ENCODE results near the gene PRPF40A.

Gene PRPF40A

GRCh38 chr2:152613235-152613634, 104.0 kb downstream of the PRPF40A start:
- Histone ChIP-seq H3K9me2 (replicated peaks; ENCODE audit: low read depth, low read length) (no peaks in the 10 kb centered on the region), H3K9ac (ENCODE audit: low read depth, low read length, poor library complexity, severe bottlenecking) (no peak overlapping the region), H3K9me3 (ENCODE audit: insufficient read depth, low read depth, low read length) (no peaks in the 10 kb centered on the region), H3K4me2 (ENCODE audit: low read depth, low read length, poor library complexity, severe bottlenecking) (no peak overlapping the region), H3F3A (ENCODE audit: low read depth) (no peaks in the 10 kb centered on the region), H3K4me3 (ENCODE audit: low read length, poor library complexity, severe bottlenecking) (no peak overlapping the region), H3K79me2 (ENCODE audit: insufficient read depth, low read length) (no peaks in the 10 kb centered on the region), H4K20me1 (ENCODE audit: insufficient read depth, low read length, poor library complexity, severe bottlenecking) (no peaks in the 10 kb centered on the region), H3K4me1 (ENCODE audit: insufficient read depth, low read length, poor library complexity, severe bottlenecking) (peaks cover 10% of the 10 kb centered on the region), H3K36me3 (ENCODE audit: insufficient read depth, low read length) (no peaks in the 10 kb centered on the region), H3K27me3 (ENCODE audit: insufficient read depth, low read length, poor library complexity, severe bottlenecking) (no peaks in the 10 kb centered on the region), H2AFZ (ENCODE audit: low read length) (no peak overlapping the region)
- no peak for TF ChIP-seq EZH2phosphoT487 (IDR thresholded peaks at IDR 0.05; ENCODE audit: borderline replicate concordance)
- TF ChIP-seq CTCF (conservative IDR thresholded peaks at IDR 0.05; ENCODE audit: low read length) = no peak

- peak overlapping the region; percentile 61 for H3K4me3 ChIP-seq (ENCODE audit: low read length, poor library complexity, severe bottlenecking)
- H3K9me3 ChIP-seq (ENCODE audit: insufficient read depth, low read depth, low read length) = no peaks in the 10 kb centered on the region
- no peaks in the 10 kb centered on the region for H3K79me2 ChIP-seq (ENCODE audit: insufficient read depth, low read length)
- H3K9me2 ChIP-seq (replicated peaks; ENCODE audit: low read depth, low read length) = no peaks in the 10 kb centered on the region
- peak overlapping the region; percentile 20 for H3K9ac ChIP-seq (ENCODE audit: low read depth, low read length, poor library complexity, severe bottlenecking)
- no peaks in the 10 kb centered on the region for H3K27me3 ChIP-seq (ENCODE audit: insufficient read depth, low read length, poor library complexity, severe bottlenecking)
- H3K4me2 ChIP-seq (ENCODE audit: low read depth, low read length, poor library complexity, severe bottlenecking) = peak overlapping the region; percentile 80
- H3K36me3 ChIP-seq (ENCODE audit: insufficient read depth, low read length) = no peaks in the 10 kb centered on the region
- no peaks in the 10 kb centered on the region for H3F3A ChIP-seq (ENCODE audit: low read depth)
- H2AFZ ChIP-seq (ENCODE audit: low read length) = peak overlapping the region; percentile 82
- TF ChIP-seq EZH2phosphoT487 (IDR thresholded peaks at IDR 0.05; ENCODE audit: borderline replicate concordance) = no peak
- no peak for TF ChIP-seq CTCF (conservative IDR thresholded peaks at IDR 0.05; ENCODE audit: low read length)
- peaks cover 10% of the 10 kb centered on the region for H3K4me1 ChIP-seq (ENCODE audit: insufficient read depth, low read length, poor library complexity, severe bottlenecking)
- H4K20me1 ChIP-seq (ENCODE audit: insufficient read depth, low read length, poor library complexity, severe bottlenecking) = no peaks in the 10 kb centered on the region
Observed at GRCh38 chr2:152611458-152612231, 105.6 kb downstream of the PRPF40A start.

- Histone ChIP-seq H3K9me2 (replicated peaks; ENCODE audit: low read depth, low read length) (no peaks in the 10 kb centered on the region), H3K27me3 (ENCODE audit: insufficient read depth, low read length, poor library complexity, severe bottlenecking) (no peaks in the 10 kb centered on the region), H4K20me1 (ENCODE audit: insufficient read depth, low read length, poor library complexity, severe bottlenecking) (no peaks in the 10 kb centered on the region), H3K9me3 (ENCODE audit: insufficient read depth, low read depth, low read length) (no peaks in the 10 kb centered on the region), H2AFZ (ENCODE audit: low read length) (no peak overlapping the region), H3K36me3 (ENCODE audit: insufficient read depth, low read length) (no peaks in the 10 kb centered on the region), H3K4me2 (ENCODE audit: low read depth, low read length, poor library complexity, severe bottlenecking) (no peak overlapping the region), H3K4me1 (ENCODE audit: insufficient read depth, low read length, poor library complexity, severe bottlenecking) (peaks cover 10% of the 10 kb centered on the region), H3K9ac (ENCODE audit: low read depth, low read length, poor library complexity, severe bottlenecking) (no peak overlapping the region), H3K4me3 (ENCODE audit: low read length, poor library complexity, severe bottlenecking) (no peak overlapping the region), H3F3A (ENCODE audit: low read depth) (no peaks in the 10 kb centered on the region), H3K79me2 (ENCODE audit: insufficient read depth, low read length) (no peaks in the 10 kb centered on the region)
- TF ChIP-seq EZH2phosphoT487 (IDR thresholded peaks at IDR 0.05; ENCODE audit: borderline replicate concordance) (no peak), CTCF (conservative IDR thresholded peaks at IDR 0.05; ENCODE audit: low read length) (no peak)
Observed at GRCh38 chr2:152609699-152610098, 107.6 kb downstream of the PRPF40A start.

Data from Loucy (cell line).